PC-9 (cell line): ENCODE measurements around the gene RALGAPA2. TPM values are rescaled to one million over a fixed set of nuclear protein-coding genes. Genes with fewer than 3 reads are reported as not detected.

Experiments used
- BruUV-seq: library from RNA; stranded (reverse); fragments of 400-500 nt; replicated peaks from 2 replicates; lab custom pipeline; 2021; lab: Mats Ljungman, UMichigan
- CTCF ChIA-PET: fragments of 300-600 bp; sonication (Branson Sonifier 250); formaldehyde crosslinking; loops from one replicate; lab custom pipeline; 2022; ENCODE audit warnings: antibody characterized with exemption; lab: Charles Lee
- POLR2A ChIA-PET: fragments of 300-600 bp; sonication (Branson Sonifier 250); formaldehyde crosslinking; loops from one replicate; lab custom pipeline; 2022; ENCODE audit warnings: antibody characterized with exemption; ENCODE audit not compliant: unreplicated experiment; lab: Charles Lee
- DNase-seq, 2 experiments: peaks; one replicate each; pipeline versions ENCODE4 v3.0.0 to v3.0.0-alpha.2; 2015 to 2022; ENCODE audit warnings: mixed read lengths in 1 of 2
- H2AFZ ChIP-seq: fragments of 200-600 bp; sonication (generic); 2 replicates; pipeline ENCODE4 v1.8.1; 2017; ENCODE audit warnings: antibody characterized with exemption
- H3F3A ChIP-seq: fragments of 200-600 bp; sonication (generic); 2 replicates; pipeline ENCODE4 v1.8.1; 2017; ENCODE audit warnings: antibody characterized with exemption, mild to moderate bottlenecking, low read depth; ENCODE audit not compliant: insufficient read depth
- H3K27ac ChIP-seq: fragments of 200-600 bp; sonication (generic); 2 replicates; pipeline ENCODE4 v1.6.1; 2016; ENCODE audit warnings: mixed run types
- H3K27me3 ChIP-seq: fragments of 200-600 bp; sonication (generic); 2 replicates; pipeline ENCODE4 v1.6.1; 2016; ENCODE audit warnings: low read depth, mixed run types; ENCODE audit not compliant: insufficient read depth
- H3K36me3 ChIP-seq: fragments of 200-600 bp; sonication (generic); 2 replicates; pipeline ENCODE4 v1.6.1; 2016; ENCODE audit warnings: low read depth, mixed run types
- H3K4me1 ChIP-seq: fragments of 200-600 bp; sonication (generic); replicated peaks from 2 replicates; pipeline ENCODE4 v1.6.1; 2016; ENCODE audit warnings: mixed run types; ENCODE audit not compliant: insufficient read depth
- H3K4me2 ChIP-seq: fragments of 200-600 bp; sonication (generic); 2 replicates; pipeline ENCODE4 v1.6.1; 2017; ENCODE audit warnings: mixed run types
- H3K4me3 ChIP-seq: fragments of 200-600 bp; sonication (generic); 2 replicates; pipeline ENCODE4 v1.6.1; 2016; ENCODE audit warnings: mixed run types
- H3K79me2 ChIP-seq: fragments of 200-600 bp; sonication (generic); 2 replicates; pipeline ENCODE4 v1.6.1; 2017; ENCODE audit warnings: low read depth, mixed run types
- H3K9me2 ChIP-seq: fragments of 200-600 bp; sonication (generic); 2 replicates; pipeline ENCODE4 v1.8.1; 2017; ENCODE audit warnings: mild to moderate bottlenecking; ENCODE audit not compliant: insufficient read depth
- H3K9me3 ChIP-seq: fragments of 200-600 bp; sonication (generic); 2 replicates; pipeline ENCODE4 v1.8.1; 2016; ENCODE audit warnings: low read depth; ENCODE audit not compliant: insufficient read depth
- H4K20me1 ChIP-seq: fragments of 200-600 bp; sonication (generic); 2 replicates; pipeline ENCODE4 v1.8.1; 2017; ENCODE audit not compliant: insufficient read depth
- CTCF ChIP-seq: fragments of 200-600 bp; sonication (generic); conservative IDR thresholded peaks from 2 replicates; pipeline ENCODE4 v1.6.1; 2017; ENCODE audit warnings: mixed run types, antibody characterized with exemption, mild to moderate bottlenecking, moderate library complexity
- EZH2 ChIP-seq: fragments of 200-600 bp; sonication (generic); IDR thresholded peaks from 2 replicates; pipeline ENCODE4 v1.8.0; 2017; ENCODE audit warnings: antibody characterized with exemption, low read depth
- intact Hi-C: fragments of 100-400 bp; cut with micrococcal nuclease; formaldehyde crosslinking; loops from one replicate; pipeline ENCODE4 v1.10.0; 2022; ENCODE audit not compliant: unreplicated experiment
- total RNA-seq: library from RNA; stranded (reverse); gene quantifications from 2 replicates; pipeline ENCODE4 v1.2.3, GENCODE V29; 2021

Gene RALGAPA2
- total RNA-seq, 1 experiment from 2014 or later: 28.7 TPM

DNA sequence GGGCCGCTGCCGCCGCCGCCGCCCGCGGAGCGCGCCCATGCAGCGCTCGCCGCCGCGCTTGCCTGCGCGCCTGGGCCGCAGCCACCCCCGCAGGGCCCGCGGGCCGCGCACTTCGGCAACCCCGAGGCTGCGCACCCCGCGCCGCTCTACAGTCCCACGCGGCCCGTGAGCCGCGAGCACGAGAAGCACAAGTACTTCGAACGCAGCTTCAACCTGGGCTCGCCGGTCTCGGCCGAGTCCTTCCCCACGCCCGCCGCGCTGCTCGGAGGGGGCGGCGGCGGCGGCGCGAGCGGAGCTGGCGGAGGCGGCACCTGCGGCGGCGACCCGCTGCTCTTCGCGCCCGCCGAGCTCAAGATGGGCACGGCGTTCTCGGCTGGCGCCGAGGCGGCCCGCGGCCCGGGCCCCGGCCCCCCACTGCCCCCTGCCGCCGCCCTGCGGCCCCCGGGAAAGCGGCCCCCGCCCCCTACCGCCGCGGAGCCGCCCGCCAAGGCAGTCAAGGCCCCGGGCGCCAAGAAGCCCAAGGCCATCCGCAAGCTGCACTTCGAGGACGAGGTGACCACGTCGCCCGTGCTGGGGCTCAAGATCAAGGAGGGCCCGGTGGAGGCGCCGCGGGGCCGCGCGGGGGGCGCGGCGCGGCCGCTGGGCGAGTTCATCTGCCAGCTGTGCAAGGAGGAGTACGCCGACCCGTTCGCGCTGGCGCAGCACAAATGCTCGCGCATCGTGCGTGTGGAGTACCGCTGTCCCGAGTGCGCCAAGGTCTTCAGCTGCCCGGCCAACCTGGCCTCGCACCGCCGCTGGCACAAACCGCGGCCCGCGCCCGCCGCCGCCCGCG, 343.8 kb downstream of the RALGAPA2 start:
- BruUV-seq: no TSS peak
- Histone ChIP-seq H3K27ac (no peak overlapping the region), H3K4me1 (no peaks in the 10 kb centered on the region), H3K36me3 (no peaks in the 10 kb centered on the region), H3F3A (no peaks in the 10 kb centered on the region), H3K79me2 (no peaks in the 10 kb centered on the region), H3K27me3 (peaks cover 5% of the 10 kb centered on the region; the same call in 1 of the 2 replicates), H3K9me3 (no peaks in the 10 kb centered on the region), H3K9me2 (no peaks in the 10 kb centered on the region), H4K20me1 (no peaks in the 10 kb centered on the region), H2AFZ (no peak overlapping the region), H3K4me2 (no peak overlapping the region), H3K4me3 (no peak overlapping the region)
- POLR2A ChIA-PET: interaction anchor here (0.7 kb wide), 1 partner anchor 74 kb away, joined by 8 read pairs; no protein-coding TSS in a partner anchor
- CTCF ChIA-PET: no interaction called here
- no peak for DNase-seq
- TF ChIP-seq CTCF (no peak), EZH2 (no peak)
- intact Hi-C loops: no loop called here

GRCh38 chr20:20367575-20368417, 344.6 kb downstream of the RALGAPA2 start, which contains the start of gene INSM1:
INSM1 (plus strand) TSS chr20:20368104; CDS start chr20:20368268, 164 bp downstream.
- POLR2A ChIA-PET: interaction anchor here (0.7 kb wide), 1 partner anchor 75 kb away, joined by 8 read pairs; no protein-coding TSS in a partner anchor
- H3K36me3 ChIP-seq: no peaks in the 10 kb centered on the region
- TF ChIP-seq CTCF (no peak), EZH2 (no peak)
- no TSS peak for BruUV-seq
- H3K27me3 ChIP-seq: no peaks in the 10 kb centered on the region
- no peaks in the 10 kb centered on the region for H3F3A ChIP-seq
- no peaks in the 10 kb centered on the region for H3K79me2 ChIP-seq
- no peaks in the 10 kb centered on the region for H3K4me1 ChIP-seq
- no peaks in the 10 kb centered on the region for H3K9me2 ChIP-seq
- CTCF ChIA-PET: no interaction called here
- DNase-seq: no peak
- no peak within 1 kb of the TSS for H2AFZ ChIP-seq
- no peak within 1 kb of the TSS for H3K4me2 ChIP-seq
- H3K9me3 ChIP-seq: no peaks in the 10 kb centered on the region
- no peak within 1 kb of the TSS for H3K27ac ChIP-seq
- no peaks in the 10 kb centered on the region for H4K20me1 ChIP-seq
- intact Hi-C loops: no loop called here
- H3K4me3 ChIP-seq: no peak within 1 kb of the TSS

- Histone ChIP-seq H3K4me3 (no peak overlapping the region), H3K27me3 (peaks cover 6% of the 10 kb centered on the region), H4K20me1 (no peaks in the 10 kb centered on the region), H3K9me3 (no peaks in the 10 kb centered on the region), H3K4me1 (no peaks in the 10 kb centered on the region), H3F3A (no peaks in the 10 kb centered on the region), H3K27ac (no peak overlapping the region), H3K4me2 (no peak overlapping the region), H2AFZ (no peak overlapping the region), H3K79me2 (no peaks in the 10 kb centered on the region), H3K9me2 (no peaks in the 10 kb centered on the region), H3K36me3 (no peaks in the 10 kb centered on the region)
- ChIA-PET CTCF (no interaction called here), POLR2A (no interaction called here)
- intact Hi-C loops: no loop called here
- BruUV-seq: no TSS peak
- no peak for DNase-seq
- no peak for TF ChIP-seq CTCF
- no peak for TF ChIP-seq EZH2
Measured at GRCh38 chr20:20366876-20367574, 345.4 kb downstream of the RALGAPA2 start.
